GM21619 (cell line): ENCODE data around the gene IL34.
"Not testable (repeated sequence)": the region's sequence is repeated elsewhere in the genome, so short reads cannot be mapped to it uniquely, and the experiment has no call there.

ENCODE experiments used
- ATAC-seq: cut with Tn5 transposase; IDR thresholded peaks from one replicate; pipeline ENCODE4 v1.9.1; 2021; ENCODE audit not compliant: unreplicated experiment

Gene IL34

GRCh38 chr16:70646260-70647241 is at the start of gene IL34:
IL34 (plus strand) TSS chr16:70646559; CDS start chr16:70646948, 389 bp downstream.
- ATAC-seq: no peak

- ATAC-seq: no peak
These were observed 49.1 kb upstream of the IL34 start for GRCh38 chr16:70597135-70597835.

GRCh38 chr16:70598937-70599503 is 47.3 kb upstream of the IL34 start:
- no peak for ATAC-seq

- no peak for ATAC-seq
These were observed 45.6 kb upstream of the IL34 start for GRCh38 chr16:70600730-70601129.

GRCh38 chr16:70601576-70602575 is 44.5 kb upstream of the IL34 start:
- no peak for ATAC-seq

GRCh38 chr16:70602831-70603230 is 43.5 kb upstream of the IL34 start:
- no peak for ATAC-seq

GRCh38 chr16:70604407-70605282 is 41.7 kb upstream of the IL34 start:
- no peak for ATAC-seq

GRCh38 chr16:70605283-70605657 is 41.1 kb upstream of the IL34 start:
- ATAC-seq: no peak

GRCh38 chr16:70608521-70608920 is 37.8 kb upstream of the IL34 start:
- ATAC-seq: no peak

- no peak for ATAC-seq
These were observed 35.8 kb upstream of the IL34 start for GRCh38 chr16:70610273-70611223.

GRCh38 chr16:70611224-70611598 is 35.1 kb upstream of the IL34 start:
- no peak for ATAC-seq

GRCh38 chr16:70611785-70612303 is 34.5 kb upstream of the IL34 start:
- no peak for ATAC-seq

- ATAC-seq: no peak
These were observed 33.4 kb upstream of the IL34 start for GRCh38 chr16:70612931-70613330.

- ATAC-seq: no peak
These were observed 32.0 kb upstream of the IL34 start for GRCh38 chr16:70614208-70614951.

GRCh38 chr16:70615945-70616344 is 30.4 kb upstream of the IL34 start:
- ATAC-seq: no peak

- not testable (repeated sequence) for ATAC-seq
These were observed 24.5 kb upstream of the IL34 start for GRCh38 chr16:70621864-70622263.

GRCh38 chr16:70627696-70628095 is 18.7 kb upstream of the IL34 start:
- no peak for ATAC-seq
